HEK293T (cell line): ENCODE measurements around the gene PHF13.
"Not testable (repeated sequence)": the region's sequence is repeated elsewhere in the genome, so short reads cannot be mapped to it uniquely, and the experiment has no call there.

Experiments used
- ARNT ChIP-seq: fragments of 450-650 bp; IDR thresholded peaks from 2 replicates; pipeline ENCODE4 v1.6.1; 2017; ENCODE audit warnings: mild to moderate bottlenecking
- BHLHE40 ChIP-seq: fragments of 450-650 bp; IDR thresholded peaks from 2 replicates; pipeline ENCODE4 v1.6.1; 2016; ENCODE audit warnings: mild to moderate bottlenecking, moderate library complexity, borderline replicate concordance
- CTBP1 ChIP-seq: fragments of 450-650 bp; IDR thresholded peaks from 2 replicates; pipeline ENCODE4 v1.6.1; 2016; ENCODE audit warnings: borderline replicate concordance
- ELF4 ChIP-seq: fragments of 450-650 bp; IDR thresholded peaks from 2 replicates; pipeline ENCODE4 v1.6.1; 2017; ENCODE audit warnings: antibody characterized with exemption
- FOXA1 ChIP-seq: fragments of 450-650 bp; IDR thresholded peaks from 2 replicates; pipeline ENCODE4 v1.6.1; 2016; ENCODE audit warnings: mild to moderate bottlenecking
- FOXM1 ChIP-seq: fragments of 450-650 bp; IDR thresholded peaks from 2 replicates; pipeline ENCODE4 v1.6.1; 2017; ENCODE audit warnings: mild to moderate bottlenecking, borderline replicate concordance
- HDGF ChIP-seq: fragments of 450-650 bp; IDR thresholded peaks from 2 replicates; pipeline ENCODE4 v1.6.1; 2017; ENCODE audit warnings: antibody characterized with exemption, borderline replicate concordance
- L3MBTL2 ChIP-seq: fragments of 450-650 bp; conservative IDR thresholded peaks from 2 replicates; pipeline ENCODE4 v1.6.1; 2016; ENCODE audit warnings: mild to moderate bottlenecking
- LEF1 ChIP-seq: fragments of 450-650 bp; IDR thresholded peaks from 2 replicates; pipeline ENCODE4 v1.6.1; 2017; ENCODE audit warnings: mild to moderate bottlenecking, borderline replicate concordance
- NFRKB ChIP-seq: fragments of 450-650 bp; IDR thresholded peaks from 2 replicates; pipeline ENCODE4 v1.6.1; 2016; ENCODE audit warnings: mild to moderate bottlenecking, moderate library complexity
- SP1 ChIP-seq: fragments of 450-650 bp; IDR thresholded peaks from 2 replicates; pipeline ENCODE4 v1.6.1; 2017
- SUZ12 ChIP-seq: fragments of 450-650 bp; IDR thresholded peaks from 2 replicates; pipeline ENCODE4 v1.6.1; 2016; ENCODE audit warnings: mild to moderate bottlenecking
- TARDBP ChIP-seq: fragments of 450-650 bp; IDR thresholded peaks from 2 replicates; pipeline ENCODE4 v1.6.1; 2016
- ZNF384 ChIP-seq: fragments of 450-650 bp; IDR thresholded peaks from 2 replicates; pipeline ENCODE4 v1.6.1; 2016

DNA sequence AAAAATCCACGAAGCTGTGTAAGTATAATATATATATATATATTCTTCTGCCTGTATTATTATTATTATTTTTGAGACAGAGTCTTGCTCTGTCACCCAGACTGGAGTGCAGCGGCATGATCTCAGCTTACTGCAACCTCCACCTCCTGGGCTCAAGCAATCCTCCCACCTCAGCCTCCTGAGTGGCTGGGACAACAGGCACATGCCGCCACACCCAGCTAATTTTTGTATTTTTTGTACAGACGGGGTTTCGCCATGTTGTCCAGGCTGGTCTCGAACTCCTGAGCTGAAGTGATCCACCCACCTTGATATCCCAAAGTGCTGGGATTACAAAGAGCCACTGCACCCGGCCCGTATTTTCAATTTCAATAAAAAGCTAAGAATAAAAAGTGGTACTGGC lies 13.5 kb upstream of the PHF13 start:
- TF ChIP-seq FOXA1, NFRKB, BHLHE40, ARNT, SP1, ZNF384, L3MBTL2, HDGF, CTBP1, ELF4, SUZ12, LEF1, TARDBP, FOXM1: not testable (repeated sequence)
